Spleen (tissue), 11 donors: Measurements from ENCODE around the gene TMC6. TPM values are rescaled to one million over a fixed set of nuclear protein-coding genes. Genes with fewer than 3 reads are reported as not detected.

Source experiments
- DNase-seq: peaks from one replicate; pipeline ENCODE4 v3.0.0-alpha.2; 2020
- H3K27ac ChIP-seq, 8 donors: fragments of 200-600 bp; sonication (generic) in 7 of 8; 1 replicate in 4 of 8; 2 replicates in 4 of 8; pipeline versions ENCODE4 v1.5.0 to v1.8.0; 2016 to 2021; ENCODE audit warnings: inconsistent platforms in 4 of 8, mild to moderate bottlenecking in 4 of 8, moderate library complexity in 1 of 8
- H3K27me3 ChIP-seq, 7 donors: fragments of 200-600 bp; sonication (generic) in 6 of 7; replicated peaks in 1 of 7; 1 replicate in 4 of 7; 2 replicates in 3 of 7; pipeline versions ENCODE4 v1.5.0 to v1.8.0; 2016 to 2021; ENCODE audit warnings: inconsistent platforms in 3 of 7, mild to moderate bottlenecking in 1 of 7
- H3K36me3 ChIP-seq, 6 donors: fragments of 200-600 bp; sonication (generic) in 5 of 6; 1 replicate in 4 of 6; 2 replicates in 2 of 6; pipeline versions ENCODE4 v1.5.0 to v1.8.0; 2016 to 2021; ENCODE audit warnings: inconsistent platforms in 2 of 6
- H3K4me1 ChIP-seq, 6 donors: fragments of 200-600 bp; sonication (generic) in 5 of 6; 1 replicate in 3 of 6; 2 replicates in 3 of 6; pipeline versions ENCODE4 v1.5.0 to v1.8.0; 2016 to 2021; ENCODE audit warnings: inconsistent platforms in 3 of 6
- H3K4me3 ChIP-seq, 8 donors: fragments of 200-600 bp; sonication (generic) in 7 of 8; 1 replicate in 4 of 8; 2 replicates in 4 of 8; pipeline versions ENCODE4 v1.5.0 to v1.8.0; 2016 to 2021; ENCODE audit warnings: inconsistent platforms in 4 of 8, mild to moderate bottlenecking in 4 of 8, moderate library complexity in 2 of 8
- H3K9me3 ChIP-seq, 8 donors: fragments of 200-600 bp; sonication (generic) in 7 of 8; 1 replicate in 4 of 8; 2 replicates in 4 of 8; pipeline versions ENCODE4 v1.5.0 to v1.8.0; 2016 to 2021; ENCODE audit warnings: inconsistent platforms in 4 of 8
- CTCF ChIP-seq, 11 experiments: fragments of 200-600 bp in 7 of 11; fragments of 450-650 bp in 4 of 11; sonication (generic) in 4 of 11; IDR thresholded peaks in 8 of 11; conservative IDR thresholded peaks in 3 of 11; 1 replicate in 7 of 11; 2 replicates in 4 of 11; pipeline versions ENCODE4 v1.4.0 to v1.8.0; 2016 to 2021; ENCODE audit warnings: antibody characterized with exemption in 11 of 11, inconsistent platforms in 4 of 11, mild to moderate bottlenecking in 1 of 11
- POLR2A ChIP-seq, 3 donors: fragments of 450-650 bp; IDR thresholded peaks; one replicate each; pipeline ENCODE4 v1.5.1; 2017; ENCODE audit warnings: antibody characterized with exemption in 3 of 3, mild to moderate bottlenecking in 1 of 3
- POLR2AphosphoS5 ChIP-seq, 3 donors: sonication (generic); formaldehyde crosslinking; IDR thresholded peaks; one replicate each; pipeline ENCODE4 v1.5.1; 2017; ENCODE audit warnings: antibody characterized with exemption in 3 of 3
- WGBS, 5 donors: extraction: QIAGEN DNeasy Blood & Tissue Kit in 3 of 5; methylation state at CpG; one replicate each; pipeline versions ENCODE4 v1.1.5 to v1.1.7; 2013 to 2018; 5-methylcytosine and 5-hydroxymethylcytosine counted together
- intact Hi-C: fragments of 100-400 bp; cut with DNase I; formaldehyde crosslinking; loops from one replicate; pipeline ENCODE4 v1.15.0; 2023; ENCODE audit warnings: low total_unique reads
- polyA plus RNA-seq, 3 donors: library from polyadenylated mRNA; stranded (reverse); fragments of 200-250 nt; gene quantifications; one replicate each; pipeline ENCODE4 v1.2.1, GENCODE V29; 2013
- total RNA-seq, 7 donors: library from RNA; depleted of rRNA in 3 of 7; stranded (reverse); fragments of >200 nt in 3 of 7; fragmentation: NEBNext Ultra II Directional in 4 of 7; extraction: Animal tissue kit (Norgen Biotek cat#: 25700) in 4 of 7; gene quantifications; one replicate each; pipeline versions ENCODE4 v1.1.0 to v1.2.1, GENCODE V29; 2016 to 2021
- donor health status: healthy with polysubstance abuse.
- donor health status: DM: no; HTN: no; CAD: no; lungs with moderate emphysema.
- donor health status: DM: no; HTN: no; CAD: no.
- donor health status: Bipolar disorder and iron deficiency.
- donor health status: healthy.
- donor health status: DM: no; HTN: no; CAD: no.
- donor health status: DM: yes; HTN: yes; CAD: no.

TMC6 gene
- total and polyA plus RNA-seq, 10 donors, result 132 to 425 (median 260) TPM

- TF ChIP-seq CTCF (IDR thresholded peaks at IDR 0.05 in 8 of 11, conservative IDR thresholded peaks at IDR 0.05 in 3 of 11), result no peak
- no peak for TF ChIP-seq POLR2A (IDR thresholded peaks at IDR 0.05)
- no peak for TF ChIP-seq POLR2AphosphoS5 (IDR thresholded peaks at IDR 0.05)
- H3K27me3 ChIP-seq, result no peaks in the 10 kb centered on the region
- DNase-seq, result no peak
- WGBS, 5 donors, result 69 to 83% (median 78%) methylated on average over 3 of the region's 3 CpGs
- no peaks in the 10 kb centered on the region for H3K9me3 ChIP-seq
- H3K27ac ChIP-seq, result no peak overlapping the region
- H3K4me3 ChIP-seq, result no peak overlapping the region
- peaks cover 12 to 99% (median 69%) of the 10 kb centered on the region in 6 donors for H3K36me3 ChIP-seq
- H3K4me1 ChIP-seq, result no peaks in the 10 kb centered on the region
- intact Hi-C loops, result no loop called here
Measured at GRCh38 chr17:78081551-78081950, 47.0 kb downstream of the TMC6 start.

DNA sequence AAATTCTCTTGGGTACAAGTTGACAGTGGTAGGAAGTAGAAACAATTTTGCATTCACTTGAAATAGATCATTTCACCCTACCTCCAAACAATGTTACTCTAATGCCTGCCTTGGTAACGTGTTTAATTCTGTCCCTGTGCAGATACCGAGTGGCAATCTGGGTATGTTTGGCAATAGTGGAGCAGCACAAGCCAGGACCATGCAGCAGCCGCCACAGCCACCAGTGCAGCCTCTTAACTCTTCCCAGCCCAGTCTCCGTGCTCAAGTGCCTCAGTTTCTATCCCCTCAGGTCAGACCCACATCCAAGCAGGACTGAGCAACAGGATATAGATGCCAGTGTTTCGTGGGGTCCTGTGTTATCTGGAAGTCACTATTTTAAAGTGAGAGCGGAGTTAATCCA is 49.3 kb downstream of the TMC6 start:
- no peak for DNase-seq
- H3K4me3 ChIP-seq, result no peak overlapping the region
- H3K27ac ChIP-seq, result no peak overlapping the region
- WGBS, 5 donors, result 91 to 97% (median 92%) methylated on average over 6 of the region's 6 CpGs
- H3K9me3 ChIP-seq, result no peaks in the 10 kb centered on the region
- no peaks in the 10 kb centered on the region for H3K4me1 ChIP-seq
- H3K36me3 ChIP-seq, result peaks cover 11 to 100% (median 83%) of the 10 kb centered on the region in 6 donors
- TF ChIP-seq POLR2A (IDR thresholded peaks at IDR 0.05) (no peak), POLR2AphosphoS5 (IDR thresholded peaks at IDR 0.05) (no peak), CTCF (IDR thresholded peaks at IDR 0.05 in 8 of 11, conservative IDR thresholded peaks at IDR 0.05 in 3 of 11) (no peak)
- intact Hi-C loops, result no loop called here
- no peaks in the 10 kb centered on the region for H3K27me3 ChIP-seq

DNA sequence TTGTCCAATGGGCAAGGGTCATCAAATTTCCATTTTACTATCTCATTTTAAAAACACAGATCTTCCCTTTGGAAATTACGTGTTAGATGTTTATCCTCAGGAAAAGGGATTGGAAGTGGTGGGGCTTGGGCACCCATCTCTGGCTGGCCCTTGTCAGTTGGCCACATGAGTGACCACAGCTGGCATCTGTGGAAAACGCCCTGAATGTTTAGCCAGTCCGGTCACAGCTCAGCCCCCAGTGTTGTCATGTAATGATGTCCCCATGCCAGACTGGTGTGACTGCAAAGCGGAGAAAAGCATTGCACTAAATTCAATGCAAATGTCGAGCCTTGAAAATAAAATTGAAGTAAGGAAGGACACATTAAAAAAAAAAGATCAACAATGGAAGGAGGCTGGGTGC is 53.0 kb downstream of the TMC6 start:
- Histone ChIP-seq H3K4me1 (no peaks in the 10 kb centered on the region), H3K27ac (no peak overlapping the region), H3K9me3 (no peaks in the 10 kb centered on the region), H3K27me3 (no peaks in the 10 kb centered on the region), H3K4me3 (no peak overlapping the region), H3K36me3 (peaks cover 11 to 100% (median 96%) of the 10 kb centered on the region in 6 donors)
- intact Hi-C loops, result no loop called here
- no peak for DNase-seq
- TF ChIP-seq POLR2A (IDR thresholded peaks at IDR 0.05), result no peak
- no peak for TF ChIP-seq POLR2AphosphoS5 (IDR thresholded peaks at IDR 0.05)
- no peak for TF ChIP-seq CTCF (IDR thresholded peaks at IDR 0.05 in 8 of 11, conservative IDR thresholded peaks at IDR 0.05 in 3 of 11)
- 89 to 98% (median 94%) methylated on average over 5 of the region's 5 CpGs for WGBS, 5 donors

DNA sequence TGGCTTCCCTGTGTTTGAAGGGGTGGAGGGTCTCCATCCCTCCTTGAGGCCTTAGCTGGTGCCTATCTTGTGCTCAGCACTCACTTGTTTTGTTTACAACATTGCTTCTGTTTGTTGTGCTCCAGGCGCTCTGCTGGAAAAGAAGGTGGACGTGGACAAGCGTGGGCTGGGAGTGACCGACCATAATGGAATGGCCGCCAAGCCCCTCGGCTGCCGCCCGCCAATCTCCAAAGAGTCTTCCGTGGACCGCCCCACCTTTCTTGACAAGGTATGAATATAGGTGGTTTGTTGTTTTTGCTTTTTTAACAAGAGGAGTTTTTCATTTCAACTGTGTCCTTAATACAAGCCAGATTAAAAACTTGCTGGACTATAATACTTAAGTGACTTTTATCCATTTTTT is 53.5 kb downstream of the TMC6 start:
- H3K9me3 ChIP-seq, result no peaks in the 10 kb centered on the region
- WGBS, 5 donors, result 94 to 98% (median 97%) methylated on average over 10 of the region's 10 CpGs
- H3K27me3 ChIP-seq, result no peaks in the 10 kb centered on the region
- intact Hi-C loops, result no loop called here
- H3K36me3 ChIP-seq, result peaks cover 11 to 100% (median 94%) of the 10 kb centered on the region in 6 donors
- no peak for DNase-seq
- no peak overlapping the region for H3K27ac ChIP-seq
- H3K4me1 ChIP-seq, result no peaks in the 10 kb centered on the region
- H3K4me3 ChIP-seq, result no peak overlapping the region
- TF ChIP-seq POLR2AphosphoS5 (IDR thresholded peaks at IDR 0.05) (no peak), POLR2A (IDR thresholded peaks at IDR 0.05) (no peak), CTCF (IDR thresholded peaks at IDR 0.05 in 8 of 11, conservative IDR thresholded peaks at IDR 0.05 in 3 of 11) (no peak)
